Inferior parietal cortex (tissue), 1 donor: Measurements from ENCODE around the gene FSHR.

Experiments
- DNase-seq: peaks from one replicate; pipeline ENCODE4 v3.0.0-alpha.2; 2016; ENCODE audit errors: extremely low spot score

FSHR gene

DNA sequence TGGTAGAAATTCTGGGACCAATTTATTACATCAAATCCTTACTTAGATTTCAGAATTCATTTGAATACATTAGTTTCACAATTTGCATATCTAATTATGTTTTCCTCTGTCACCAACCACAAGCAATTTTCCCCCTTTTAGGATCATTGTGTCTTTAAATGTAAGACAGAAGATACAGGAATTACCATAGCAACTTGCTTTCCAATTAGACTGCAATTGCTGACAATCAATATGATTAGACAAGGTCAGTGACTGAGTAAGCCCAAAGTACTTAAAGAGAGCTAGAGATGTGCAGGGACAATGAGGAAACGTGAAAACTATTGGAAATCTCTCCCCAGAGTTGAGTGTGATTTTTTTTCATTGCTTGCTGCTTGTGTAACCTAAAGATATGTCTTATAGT is 121.4 kb downstream of the FSHR start:
- no peak for DNase-seq

DNA sequence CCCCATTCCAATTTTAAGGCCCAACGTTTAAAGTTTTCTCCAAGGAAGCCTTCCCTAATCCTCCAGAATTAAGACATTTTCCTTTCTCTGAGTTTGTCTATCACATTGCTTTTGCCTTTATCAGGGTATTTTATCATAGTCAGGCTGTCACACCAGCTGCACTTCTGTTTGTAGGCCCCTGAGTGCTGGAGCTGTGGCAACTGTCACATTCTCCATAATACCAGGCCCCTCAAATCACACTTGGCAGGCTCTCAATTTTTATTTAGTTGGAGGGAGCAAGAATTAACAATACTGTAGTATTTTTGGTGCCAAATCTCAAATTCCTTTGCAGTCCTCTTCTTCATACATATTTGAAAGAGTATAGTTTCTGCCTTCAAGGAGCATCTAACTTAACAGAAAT is 122.2 kb downstream of the FSHR start:
- no peak for DNase-seq

DNA sequence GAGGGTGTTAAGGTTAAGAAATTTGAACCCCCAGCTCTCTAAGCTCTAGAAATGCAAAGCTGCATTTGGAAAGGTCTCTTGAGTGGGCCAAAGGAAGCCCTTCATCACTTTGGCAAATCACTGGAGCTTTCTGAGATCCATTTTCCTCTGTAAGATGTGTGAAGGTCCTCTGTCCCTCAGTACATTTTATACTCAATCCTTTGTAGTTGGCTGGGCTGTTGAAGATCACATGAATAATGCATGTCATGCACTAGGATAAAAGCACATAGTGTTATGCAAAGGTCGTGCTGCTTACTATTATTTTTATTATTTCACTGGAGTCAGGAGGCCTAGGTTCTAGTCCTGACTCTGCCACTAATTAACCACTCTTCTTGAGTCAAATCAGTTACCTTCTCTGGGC is 124.9 kb downstream of the FSHR start:
- no peak for DNase-seq

DNA sequence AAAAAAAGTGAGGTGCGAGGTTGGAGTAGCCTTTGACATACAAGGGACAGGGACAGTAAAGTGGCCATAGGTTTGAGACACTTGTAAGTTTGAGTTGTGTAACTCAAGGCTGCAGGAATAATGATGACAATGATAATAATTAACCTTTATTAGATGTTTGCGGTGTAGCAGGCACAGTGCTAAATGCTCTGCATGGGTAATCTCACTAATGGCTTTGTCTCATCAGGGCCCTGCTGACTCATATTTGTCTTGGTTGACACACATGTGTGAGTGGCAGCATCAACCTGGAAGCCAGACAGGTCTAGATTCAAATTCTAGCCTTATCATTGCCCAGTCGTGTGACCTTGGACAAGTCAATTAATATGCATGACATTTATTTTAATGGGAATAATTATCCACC is 126.2 kb downstream of the FSHR start:
- DNase-seq: no peak

DNA sequence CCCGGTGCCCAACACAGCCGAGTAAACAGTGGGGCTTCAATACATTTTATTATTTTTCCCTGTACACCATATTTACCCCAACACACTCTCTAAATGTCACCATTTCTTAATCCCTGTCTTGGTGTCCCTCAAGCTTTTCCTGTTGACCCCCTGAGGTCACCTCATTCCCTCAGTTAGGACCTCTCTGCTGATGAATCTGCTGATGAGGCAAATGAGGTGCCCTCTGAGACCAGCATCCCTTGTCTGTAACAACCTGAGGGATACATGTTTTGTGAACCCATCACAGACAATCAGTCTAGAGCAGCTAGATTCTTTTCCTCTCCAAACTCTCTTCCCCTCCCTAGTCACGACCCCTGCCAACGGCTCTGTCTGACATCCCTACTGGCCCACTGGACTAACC is 127.6 kb downstream of the FSHR start:
- DNase-seq: no peak

DNA sequence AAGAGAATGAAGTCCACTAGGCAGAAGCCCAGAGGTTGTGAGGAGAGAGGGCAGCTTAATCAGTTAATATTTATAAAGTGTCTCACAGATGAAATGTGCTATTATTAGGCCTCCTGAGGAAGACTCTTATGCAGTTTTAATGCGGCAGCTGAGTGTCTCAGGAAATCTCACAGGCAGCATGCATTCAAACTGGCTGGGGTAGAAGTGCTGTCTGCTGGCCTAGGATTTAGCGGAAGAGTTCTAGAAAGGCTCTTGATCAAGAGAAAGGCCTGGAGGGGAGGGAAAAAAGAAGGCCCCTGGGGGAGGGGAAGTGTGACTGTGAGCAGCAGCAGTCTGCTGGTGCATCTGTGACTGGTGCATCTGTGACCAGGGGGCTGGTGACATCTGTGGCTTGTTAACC is 133.0 kb downstream of the FSHR start:
- DNase-seq: no peak

DNA sequence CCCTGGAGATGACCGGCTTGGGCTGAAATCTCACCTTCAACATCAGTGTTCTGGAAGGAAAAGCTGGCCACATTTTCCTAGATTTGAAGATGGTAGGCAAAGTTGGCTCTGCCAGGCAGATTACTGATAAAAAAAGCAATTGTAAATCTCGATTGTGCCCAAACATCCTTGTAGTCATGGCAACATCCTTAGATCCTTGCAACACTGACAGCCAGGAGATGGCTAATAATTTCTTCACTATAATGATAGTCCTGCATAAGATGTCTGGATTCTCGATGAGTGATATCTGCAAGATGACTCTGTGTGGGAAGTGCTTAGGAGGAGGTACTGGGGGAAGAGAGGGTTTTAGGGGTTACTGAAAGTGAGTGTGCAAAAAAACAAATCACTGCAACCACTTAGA is 149.1 kb downstream of the FSHR start:
- no peak for DNase-seq

DNA sequence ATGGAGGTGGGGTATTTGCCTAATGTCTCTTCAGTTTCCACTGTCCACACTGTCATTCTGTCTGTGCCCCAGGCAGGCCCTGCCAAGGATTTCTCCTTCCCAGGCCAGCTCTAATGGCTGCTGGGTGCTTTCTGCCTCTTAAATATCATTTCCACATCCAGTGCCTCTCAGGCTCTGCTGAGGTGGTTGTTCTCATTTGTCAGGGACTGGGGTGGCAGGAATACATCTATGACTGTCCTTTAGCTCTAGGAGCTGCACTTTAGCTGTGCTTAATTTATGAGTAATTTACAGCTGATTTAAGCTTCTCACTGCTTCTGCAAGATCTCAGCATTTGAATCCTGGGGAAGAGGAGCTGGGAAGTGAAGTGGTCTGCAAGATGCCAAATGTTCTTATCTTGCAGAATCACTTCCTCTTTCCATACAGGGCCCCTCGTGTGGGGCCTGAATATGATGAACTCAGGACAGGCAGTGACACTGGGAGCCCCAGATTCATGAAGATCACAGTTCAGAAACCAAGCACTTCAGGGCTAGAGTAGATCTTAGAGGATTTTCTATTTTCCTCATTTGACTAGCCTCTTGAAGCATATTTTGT is 150.2 kb downstream of the FSHR start:
- DNase-seq: peak; percentile 25

DNA sequence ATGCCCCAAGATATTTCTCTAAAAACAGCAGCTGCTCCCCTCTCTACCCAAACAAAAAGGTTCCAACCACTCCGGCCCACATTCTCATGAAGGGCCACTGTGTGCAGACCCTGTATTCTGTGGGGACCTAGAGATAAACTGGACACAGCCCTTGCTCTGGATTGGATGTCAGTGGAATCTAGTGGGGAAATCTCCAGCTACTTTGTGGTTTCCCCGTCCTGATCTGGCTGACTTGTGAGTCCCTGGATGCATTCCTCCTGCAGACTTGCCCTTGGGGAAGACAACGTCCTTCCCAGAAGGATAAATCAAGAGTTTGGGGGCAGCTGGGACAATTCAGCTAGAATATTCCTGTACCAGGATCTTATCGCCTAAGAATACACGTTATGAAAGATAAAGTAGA is 151.1 kb downstream of the FSHR start:
- no peak for DNase-seq

DNA sequence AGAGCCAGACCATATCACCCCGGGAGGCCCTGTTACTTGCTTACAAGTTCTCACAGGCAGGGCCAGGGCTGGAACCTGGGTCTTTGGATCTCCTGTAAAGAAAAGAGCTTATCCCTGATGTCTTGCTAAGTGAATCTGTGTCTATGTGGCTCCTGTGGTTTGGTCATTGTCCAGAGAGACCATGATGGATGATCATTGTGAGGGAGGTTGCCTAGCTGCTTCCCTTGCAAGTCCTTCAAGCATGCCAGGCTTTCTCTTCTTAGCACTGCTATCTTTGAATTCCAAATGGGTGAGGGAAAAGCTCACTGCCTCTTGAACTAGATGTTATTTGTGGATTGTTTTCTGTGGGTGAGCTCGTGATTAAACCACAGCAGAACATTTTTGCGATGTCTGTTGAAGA is 151.6 kb downstream of the FSHR start:
- DNase-seq: peak; percentile 44

DNA sequence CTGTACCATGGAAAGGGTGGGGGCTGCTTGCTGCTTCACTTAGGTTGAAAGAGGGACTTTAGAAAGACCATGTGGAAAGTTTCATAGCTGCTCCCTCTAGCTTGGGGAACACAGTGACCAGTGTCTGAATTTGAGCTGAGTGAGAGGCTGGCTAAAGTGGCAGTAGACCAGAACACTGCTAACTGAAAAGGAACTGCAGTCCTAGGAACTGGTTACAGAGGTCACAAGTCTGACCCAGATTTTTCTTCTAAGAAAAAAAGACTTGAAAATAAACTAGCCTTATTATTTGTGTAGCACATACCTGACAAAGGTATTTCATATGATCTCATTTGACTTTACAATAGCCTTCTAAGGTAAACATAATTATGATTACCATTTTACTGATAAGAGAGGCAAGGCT is 153.6 kb downstream of the FSHR start:
- no peak for DNase-seq

DNA sequence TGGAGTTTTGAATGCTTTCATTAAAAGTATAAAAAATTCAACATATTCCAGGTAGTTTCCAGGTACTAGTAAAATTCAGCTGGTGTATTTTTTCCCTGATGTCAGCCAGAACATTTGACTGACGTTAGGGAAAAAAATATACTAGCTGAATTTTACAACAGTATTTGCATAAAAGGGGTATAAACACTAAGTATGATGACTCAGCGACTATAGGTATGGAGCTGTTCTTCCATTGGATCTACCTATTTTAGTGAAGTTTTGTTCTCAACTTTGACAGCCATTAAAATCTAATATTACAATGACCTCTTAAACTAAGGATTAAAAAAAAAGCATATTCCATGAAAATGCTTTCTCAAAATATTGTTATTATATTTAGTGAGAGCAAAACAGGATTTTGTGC is 155.9 kb downstream of the FSHR start:
- DNase-seq: no peak

DNA sequence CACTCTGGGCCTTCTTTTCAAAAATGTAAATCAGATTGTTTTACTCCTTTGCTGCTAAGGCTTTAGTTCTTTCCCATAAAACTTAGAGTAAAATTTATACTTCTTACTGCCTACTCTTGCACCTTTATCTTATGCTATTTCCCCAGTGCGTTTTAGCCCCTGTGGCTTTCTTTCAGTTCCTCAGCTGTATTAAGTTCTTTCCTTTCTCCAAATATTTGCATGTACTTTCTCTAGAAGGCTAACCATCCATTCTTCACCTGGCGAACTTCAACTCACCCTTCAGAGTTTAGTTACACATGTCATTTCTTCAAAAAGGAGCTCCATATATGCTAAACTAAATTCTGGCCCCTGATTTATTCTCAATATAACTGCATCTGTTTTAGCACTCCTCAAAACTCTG is 160.7 kb downstream of the FSHR start:
- DNase-seq: no peak

DNA sequence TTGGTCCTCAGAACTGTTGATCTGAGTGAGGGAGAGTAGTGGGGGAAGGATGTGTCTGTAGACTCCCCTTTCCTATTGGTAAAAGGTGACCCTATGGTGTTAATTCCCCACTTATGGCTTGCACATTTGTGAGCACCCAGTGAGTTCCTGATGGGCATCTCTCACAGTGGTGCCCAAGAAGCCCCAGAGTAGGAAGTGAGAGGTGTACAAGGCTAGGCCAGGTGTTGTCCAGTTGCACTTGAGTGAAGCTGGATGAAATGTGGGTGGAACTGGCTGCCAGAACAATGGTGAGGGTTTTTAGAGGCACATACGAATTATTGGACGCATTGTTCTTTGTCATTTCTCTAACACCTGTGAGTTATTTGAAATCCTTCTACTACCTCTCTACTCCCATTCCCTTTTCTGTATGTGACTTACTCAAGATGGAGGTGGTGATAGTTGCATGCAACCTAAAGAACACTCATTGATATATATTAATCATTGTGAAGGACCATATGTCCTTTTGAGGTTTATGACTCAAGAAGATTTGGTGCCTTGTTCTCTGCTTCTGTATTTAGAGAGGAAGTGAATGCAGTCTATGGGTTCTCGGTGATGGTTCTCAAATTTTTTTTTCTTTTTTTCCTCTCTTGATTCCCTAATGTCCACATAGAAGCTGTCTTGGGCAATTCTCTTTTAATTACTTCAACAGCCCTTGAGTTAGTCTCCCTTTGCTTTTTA is 162.7 kb downstream of the FSHR start:
- DNase-seq: no peak

DNA sequence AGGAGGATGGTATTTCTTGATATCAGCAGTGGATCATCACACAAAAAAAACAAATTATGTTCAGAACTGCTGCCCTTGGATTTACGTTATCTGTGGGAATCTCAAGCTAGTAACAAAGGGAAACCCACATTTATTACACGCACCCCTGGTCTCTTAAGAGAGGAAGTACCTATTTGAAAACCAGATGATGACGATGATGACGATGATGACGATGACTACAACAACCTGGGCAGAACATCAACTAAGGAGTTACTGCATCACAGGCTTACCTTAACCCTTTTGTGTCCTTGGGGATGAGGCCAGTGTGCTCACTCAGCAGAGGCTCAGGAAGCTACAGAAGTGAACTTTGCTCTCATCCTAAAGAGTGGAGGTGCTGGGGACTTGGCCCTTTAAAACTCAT is 169.4 kb downstream of the FSHR start:
- DNase-seq: no peak

DNA sequence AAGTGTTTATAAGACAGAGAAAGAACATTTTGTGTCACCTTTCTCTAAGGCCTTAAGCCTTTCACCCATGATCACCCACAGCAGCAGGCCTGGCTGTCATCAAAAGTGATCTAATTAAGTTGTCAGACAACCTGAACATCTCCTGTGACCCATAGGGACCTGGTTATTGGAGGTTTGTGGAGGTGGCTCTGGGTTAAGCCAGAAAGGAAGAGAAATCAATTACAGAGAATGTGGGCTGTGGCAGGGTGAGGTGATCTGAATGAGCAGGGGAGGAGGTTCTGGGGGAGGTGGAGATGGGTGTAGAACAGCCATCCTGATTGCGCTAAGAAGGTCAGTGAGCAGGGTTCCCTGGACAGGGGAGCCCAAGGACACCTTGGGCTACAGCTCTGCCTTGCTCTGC is 170.8 kb downstream of the FSHR start:
- DNase-seq: no peak

DNA sequence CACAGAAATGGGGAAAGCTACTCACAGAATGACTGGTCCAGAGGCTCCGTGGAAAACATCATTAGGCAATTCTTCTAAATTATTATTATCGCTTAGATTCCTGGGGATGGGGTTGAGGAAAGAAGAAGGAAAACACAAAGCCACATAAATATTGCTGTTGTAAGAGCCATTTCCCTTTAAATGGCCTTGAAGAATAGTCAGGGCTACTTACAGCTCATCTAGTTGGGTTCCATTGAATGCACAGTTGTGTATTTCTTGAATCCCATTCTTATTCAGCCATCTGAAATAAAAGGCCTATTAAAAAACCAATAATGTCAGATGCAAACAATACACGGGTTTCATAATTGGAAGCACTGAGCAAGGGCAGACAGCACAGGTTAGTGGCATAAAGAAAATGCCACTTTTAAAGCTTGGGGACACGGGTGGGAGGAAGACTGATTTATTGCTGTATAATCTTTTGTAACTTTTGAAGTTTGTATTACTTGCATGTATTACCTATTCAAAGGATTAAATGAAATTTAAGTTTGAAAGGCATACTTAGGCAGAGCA is 171.4 kb downstream of the FSHR start:
- no peak for DNase-seq

DNA sequence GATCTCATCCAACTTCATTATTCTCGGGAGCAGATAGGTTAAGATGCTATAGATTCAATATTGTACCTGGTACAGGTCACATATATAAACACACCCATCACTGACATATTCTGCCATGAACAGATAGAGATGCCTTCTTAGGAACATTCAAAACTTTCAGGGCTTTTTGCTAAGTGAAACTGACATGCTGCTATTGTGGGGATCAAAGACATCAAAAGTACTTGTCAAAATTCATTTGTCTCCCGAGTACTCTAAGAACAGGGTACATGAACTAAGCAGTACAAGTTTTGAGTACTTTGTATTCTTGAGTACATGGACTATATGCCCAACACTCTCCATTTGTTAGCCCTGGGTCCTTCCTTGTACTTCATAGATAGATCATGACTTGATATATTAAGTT is 173.5 kb downstream of the FSHR start:
- no peak for DNase-seq

DNA sequence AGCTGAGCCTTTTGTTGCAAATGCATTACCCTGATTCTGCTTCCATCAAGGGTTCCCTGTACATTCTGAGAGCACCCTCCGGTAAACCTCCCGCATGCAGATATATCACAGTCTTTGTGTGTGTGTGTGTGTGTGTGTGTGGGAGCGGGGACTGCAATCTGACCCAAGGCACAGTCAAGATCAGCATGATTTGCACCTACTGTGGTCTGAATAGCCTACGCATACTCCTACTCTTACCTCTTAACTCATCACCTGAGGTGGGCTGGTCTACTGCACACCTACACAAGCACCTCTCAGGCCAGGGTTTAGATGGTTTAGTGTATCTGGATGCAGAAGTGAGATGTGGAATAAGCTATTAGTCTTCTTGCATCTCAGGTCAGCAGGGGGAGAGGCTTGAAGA is 174.6 kb downstream of the FSHR start:
- DNase-seq: no peak

DNA sequence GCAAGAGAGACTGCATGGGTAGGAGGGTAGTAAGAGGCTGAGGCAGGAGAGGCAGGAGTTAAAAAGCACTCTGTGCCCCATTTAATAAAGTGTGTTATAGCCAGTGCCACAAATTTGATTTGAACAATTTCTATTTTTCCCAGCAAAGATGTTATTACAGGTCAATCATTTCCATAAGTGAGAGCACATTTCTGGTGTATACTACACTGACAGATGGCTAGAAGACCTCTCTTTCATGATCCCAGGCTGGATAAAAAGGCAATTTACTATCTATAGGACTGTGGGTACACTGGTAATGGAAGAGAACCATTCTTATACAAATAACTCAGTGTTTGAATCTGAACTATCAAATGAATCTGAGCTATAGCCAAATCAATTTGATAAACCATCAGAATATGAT is 176.2 kb downstream of the FSHR start:
- DNase-seq: no peak

DNA sequence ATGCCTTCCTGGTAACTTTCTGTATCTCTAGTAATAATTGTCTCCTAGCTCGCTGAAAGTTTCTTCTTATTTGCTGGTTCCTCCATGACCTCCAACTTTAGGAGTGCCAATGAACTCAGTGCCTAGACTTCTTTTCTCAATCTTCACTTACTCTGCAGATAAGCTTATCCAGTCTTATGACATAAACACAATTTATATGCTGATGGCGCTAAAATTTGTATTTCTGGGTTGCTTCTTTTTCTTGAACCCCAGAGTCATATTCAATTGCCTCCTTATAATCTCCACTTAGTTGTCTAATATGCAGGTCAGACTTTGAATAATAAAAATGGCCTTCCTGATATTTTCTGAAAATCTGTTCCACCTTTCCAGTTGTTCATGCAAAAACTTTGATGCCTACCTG is 182.5 kb downstream of the FSHR start:
- DNase-seq: no peak

DNA sequence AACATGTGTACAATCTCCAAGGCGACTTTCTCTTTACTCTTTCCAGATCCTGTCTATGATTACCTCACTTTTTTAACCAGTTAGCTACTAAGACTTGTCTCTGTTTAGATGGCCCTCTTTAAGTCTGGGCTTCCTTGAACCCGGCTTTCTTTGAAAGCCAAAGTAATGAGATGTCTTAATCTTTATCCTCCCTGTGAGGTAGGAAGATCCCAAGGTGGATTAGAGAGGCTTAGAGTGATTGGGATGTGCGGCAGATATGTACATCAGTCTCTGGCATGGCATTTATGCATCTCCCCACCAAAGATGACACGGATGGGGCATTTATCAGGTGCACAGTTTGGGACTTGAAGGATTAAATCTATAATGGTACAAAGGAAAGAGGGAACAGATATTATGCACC is 186.3 kb downstream of the FSHR start:
- DNase-seq: no peak

DNA sequence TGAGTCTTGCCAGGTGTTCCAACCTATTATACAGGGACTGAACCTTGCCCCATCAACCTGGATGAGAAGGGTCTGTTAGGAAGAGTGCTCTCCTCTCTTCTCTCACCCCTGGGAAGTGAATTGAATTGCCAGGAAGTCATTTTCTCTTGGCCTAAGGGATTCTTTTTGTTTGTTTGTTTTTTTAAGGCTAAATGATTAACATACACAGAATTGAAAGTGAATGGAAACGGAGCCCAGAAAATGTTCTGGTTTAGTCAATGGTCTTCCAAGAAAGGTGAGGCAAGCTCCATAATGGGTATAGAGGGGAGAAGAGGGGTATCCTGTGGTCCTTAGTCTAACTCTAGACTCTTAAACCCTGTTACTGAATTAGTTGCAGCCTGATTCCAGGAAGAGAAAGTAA is 189.1 kb downstream of the FSHR start:
- no peak for DNase-seq

DNA sequence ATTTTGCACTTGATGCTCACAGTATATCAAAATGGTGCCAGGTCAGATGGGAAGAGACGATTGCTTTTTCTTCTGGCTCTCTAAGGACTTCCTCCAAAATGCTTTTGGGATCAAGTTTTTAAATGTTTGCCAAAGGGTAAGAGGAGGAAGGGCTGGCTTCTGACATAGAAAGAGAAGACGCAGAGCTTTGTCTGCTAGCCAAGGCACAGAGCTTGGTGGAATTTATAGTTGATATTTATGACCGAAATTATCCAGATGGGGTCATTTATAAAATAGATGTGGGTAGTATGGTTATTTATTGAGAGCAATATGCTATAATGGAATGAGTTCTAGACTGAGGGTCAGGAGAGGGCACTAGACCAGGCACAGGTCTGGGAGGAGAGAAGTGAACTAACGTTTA is 193.3 kb downstream of the FSHR start:
- no peak for DNase-seq
